ENCODE data around the gene YJU2. TPM values are rescaled to one million over a fixed set of nuclear protein-coding genes. Genes with fewer than 3 reads are reported as not detected.

YJU2 gene
- total and polyA plus RNA-seq, 2 of the 13 experiments (the other 11 are each of a cell fraction or from before 2014, with no cell fraction given), result 9.3 to 17.9 TPM

- TF ChIP-seq FOXO4 (CRISPR knock-in tag; conservative IDR thresholded peaks at IDR 0.05) (0 out of 2 replicates have a peak, but pooled peaks have one; percentile 44), ZNF629 (CRISPR knock-in tag; conservative IDR thresholded peaks at IDR 0.05) (0 out of 2 replicates have a peak, but pooled peaks have one; percentile 5), HOXD1 (CRISPR knock-in tag; IDR thresholded peaks at IDR 0.05) (peak; percentile 97), ZNF441 (CRISPR knock-in tag; IDR thresholded peaks at IDR 0.05; ENCODE audit: borderline replicate concordance) (0 out of 2 replicates have a peak, but pooled peaks have one; percentile 16), ZNF878 (CRISPR knock-in tag; IDR thresholded peaks at IDR 0.05) (0 out of 2 replicates have a peak, but pooled peaks have one; percentile 14), ZNF292 (CRISPR knock-in tag; IDR thresholded peaks at IDR 0.05; ENCODE audit: borderline replicate concordance, low read depth) (0 out of 2 replicates have a peak, but pooled peaks have one; percentile 36), ZNF556 (CRISPR knock-in tag; IDR thresholded peaks at IDR 0.05; ENCODE audit: borderline replicate concordance) (peak; percentile 34; the same call in 1 of the 2 replicates), MZF1 (CRISPR knock-in tag; IDR thresholded peaks at IDR 0.05; ENCODE audit: borderline replicate concordance) (no peak), ZNF652 (CRISPR knock-in tag; IDR thresholded peaks at IDR 0.05; ENCODE audit: borderline replicate concordance, low read depth) (no peak), HOMEZ (CRISPR knock-in tag; IDR thresholded peaks at IDR 0.05; ENCODE audit: low read depth) (peak; percentile 32; the same call in 1 of the 2 replicates), KDM6A (CRISPR knock-in tag; IDR thresholded peaks at IDR 0.05; ENCODE audit: low read depth) (peak; percentile 47; the same call in 1 of the 2 replicates), FOXA1 (IDR thresholded peaks at IDR 0.05) (no peak), FOXA1 (CRISPR knock-in tag; IDR thresholded peaks at IDR 0.05) (no peak), WIZ (CRISPR knock-in tag; IDR thresholded peaks at IDR 0.05) (no peak), RXRB (CRISPR knock-in tag; IDR thresholded peaks at IDR 0.05; ENCODE audit: borderline replicate concordance) (peak; percentile 99), CEBPB (IDR thresholded peaks at IDR 0.05; ENCODE audit: borderline replicate concordance, low read depth, low read length) (no peak), ZBTB43 (CRISPR knock-in tag; conservative IDR thresholded peaks at IDR 0.05) (peak; percentile 64; the same call in 1 of the 2 replicates), RARA (CRISPR knock-in tag; IDR thresholded peaks at IDR 0.05) (peak; percentile 83), THAP11 (CRISPR knock-in tag; IDR thresholded peaks at IDR 0.05) (no peak), ZNF431 (CRISPR knock-in tag; IDR thresholded peaks at IDR 0.05; ENCODE audit: borderline replicate concordance, low read depth) (no peak), ZNF782 (CRISPR knock-in tag; IDR thresholded peaks at IDR 0.05; ENCODE audit: borderline replicate concordance) (no peak), CBX2 (IDR thresholded peaks at IDR 0.05; ENCODE audit: low read depth, low read length) (no peak), CBX2 (CRISPR knock-in tag; IDR thresholded peaks at IDR 0.05; ENCODE audit: low read depth) (no peak), ARID2 (CRISPR knock-in tag; IDR thresholded peaks at IDR 0.05; ENCODE audit: borderline replicate concordance) (0 out of 2 replicates have a peak, but pooled peaks have one; percentile 64), AHR (CRISPR knock-in tag; IDR thresholded peaks at IDR 0.05) (no peak), NFIC (IDR thresholded peaks at IDR 0.05; ENCODE audit: low read length) (no peak), RXRA (CRISPR knock-in tag; IDR thresholded peaks at IDR 0.05) (peak; percentile 89; the same call in 1 of the 2 replicates)
These were observed 12.6 kb upstream of the YJU2 start (continued) for GRCh38 chr19:4234142-4234861.
